Epidermal melanocyte (primary cell): ENCODE data around the gene NTSR2.

Experiments used
- DNase-seq: peaks from one replicate; pipeline ENCODE4 v3.0.0; 2011; ENCODE audit warnings: low spot score; ENCODE audit not compliant: insufficient read length

NTSR2 gene

DNA sequence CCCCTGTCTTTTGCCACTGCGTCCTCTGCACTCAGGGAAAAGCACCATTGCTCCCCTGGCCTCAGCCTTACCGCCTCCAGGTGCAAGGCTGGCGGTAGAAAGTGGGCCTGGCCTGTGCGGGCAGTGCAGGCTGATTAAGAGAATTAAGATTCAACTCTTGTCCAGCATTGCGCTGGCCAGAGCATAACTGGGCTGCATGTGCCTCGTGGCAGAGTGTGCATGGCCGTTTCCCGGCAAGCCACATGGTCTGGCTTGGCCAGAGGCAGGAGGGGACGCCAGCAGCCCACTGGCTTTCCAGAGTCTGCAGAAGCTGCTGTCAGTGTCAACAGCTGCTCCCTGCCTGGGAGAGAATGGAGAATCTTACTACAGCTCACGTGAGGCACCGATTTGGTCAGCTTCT is 12.3 kb downstream of the NTSR2 start:
- DNase-seq = no peak

DNA sequence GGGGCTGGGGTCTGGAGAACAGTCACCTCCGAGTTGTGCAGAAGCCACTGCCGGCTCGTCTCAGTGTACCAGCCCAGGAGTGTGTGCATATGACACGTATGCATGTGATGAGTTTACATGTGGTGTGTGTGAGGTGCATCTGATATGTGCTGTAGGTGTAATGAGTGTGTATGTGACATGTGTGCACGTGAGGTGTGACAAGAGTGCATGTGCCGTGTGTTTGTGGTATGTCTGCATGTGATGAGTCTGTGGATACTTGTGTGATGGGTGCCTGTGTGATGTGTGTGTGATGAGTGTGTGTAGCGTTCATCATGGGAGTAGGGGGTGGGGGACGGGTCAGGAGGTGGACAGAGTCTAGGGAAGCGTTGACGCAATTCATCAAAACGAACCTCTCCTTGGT is 12.8 kb downstream of the NTSR2 start:
- no peak for DNase-seq

DNA sequence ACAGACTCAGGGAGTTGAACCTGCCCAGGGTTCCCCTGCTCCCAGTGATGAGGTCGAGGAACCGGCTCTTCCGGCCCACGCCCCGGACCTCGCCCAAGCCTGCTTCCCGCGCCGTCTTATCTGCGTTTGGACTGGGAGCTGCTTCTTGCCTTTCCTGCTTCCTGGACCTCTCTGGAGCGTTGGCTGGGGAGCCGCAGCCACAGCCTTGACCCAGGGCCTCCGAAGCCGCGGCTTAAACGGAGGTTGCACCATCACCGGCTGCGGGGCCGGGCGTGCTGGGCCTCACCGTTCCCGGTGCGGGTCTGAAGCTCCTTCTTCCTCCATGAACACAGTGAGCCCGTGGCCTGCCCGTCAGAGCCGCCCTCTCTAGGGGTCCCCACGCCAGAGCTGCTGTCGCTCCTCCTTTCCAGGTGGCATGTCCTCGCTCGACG is 13.3 kb downstream of the NTSR2 start:
- no peak for DNase-seq

DNA sequence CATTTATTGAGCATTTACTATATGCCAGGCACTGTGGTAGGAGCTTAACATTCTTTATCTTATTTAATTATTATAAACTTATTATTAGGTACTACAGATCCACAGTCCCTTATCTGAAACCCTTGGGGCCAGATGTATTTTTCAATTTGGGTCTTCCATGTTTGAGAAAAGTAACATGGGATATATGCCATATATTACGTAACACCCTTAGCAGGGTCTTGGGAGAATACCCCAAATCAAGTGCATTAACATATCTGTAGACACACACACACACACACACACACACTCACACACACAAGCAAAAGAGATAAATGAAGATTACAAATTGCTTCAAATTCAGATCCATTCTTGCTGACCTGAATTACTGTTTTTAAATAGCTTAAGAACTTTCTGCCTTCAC is 13.7 kb downstream of the NTSR2 start:
- no peak for DNase-seq

DNA sequence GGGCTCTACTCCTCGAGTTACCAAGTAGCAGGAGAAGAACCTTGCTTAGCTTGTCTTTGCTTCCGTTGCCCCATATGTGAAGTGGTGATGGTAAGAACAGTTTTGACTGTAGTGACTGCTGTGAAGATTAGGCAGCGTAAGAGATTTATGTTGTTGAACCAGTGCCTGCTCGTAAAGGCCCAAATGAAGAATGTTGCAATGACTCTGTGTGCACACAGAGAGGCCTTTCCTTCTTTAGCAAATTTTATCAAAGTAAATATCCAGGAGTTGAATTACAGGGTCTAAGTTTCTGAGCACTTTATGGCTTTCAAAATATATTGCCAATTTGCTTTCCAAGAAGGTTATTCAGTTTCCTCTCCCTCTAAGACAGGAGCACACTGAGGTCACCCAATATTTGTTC is 14.5 kb downstream of the NTSR2 start:
- DNase-seq = no peak

DNA sequence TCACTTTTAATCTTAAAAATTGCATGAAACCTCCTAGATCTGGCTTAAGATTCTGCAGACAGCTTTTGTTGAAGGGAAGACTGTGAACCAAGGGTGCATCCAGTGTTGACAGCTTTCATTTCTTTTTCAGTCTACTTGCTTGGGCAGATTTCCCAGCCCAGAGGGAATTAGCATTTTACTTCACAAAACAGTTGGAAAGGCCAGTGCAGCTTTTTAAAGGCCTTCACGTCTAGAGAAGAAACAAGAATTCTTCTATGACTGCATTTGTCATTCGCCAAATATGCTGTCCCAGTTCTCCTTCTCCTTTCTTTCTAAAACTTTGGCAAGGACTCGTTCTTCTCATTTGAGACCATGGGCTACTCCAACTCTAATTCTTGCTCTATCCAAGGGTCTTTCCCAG is 17.4 kb downstream of the NTSR2 start:
- no peak for DNase-seq

DNA sequence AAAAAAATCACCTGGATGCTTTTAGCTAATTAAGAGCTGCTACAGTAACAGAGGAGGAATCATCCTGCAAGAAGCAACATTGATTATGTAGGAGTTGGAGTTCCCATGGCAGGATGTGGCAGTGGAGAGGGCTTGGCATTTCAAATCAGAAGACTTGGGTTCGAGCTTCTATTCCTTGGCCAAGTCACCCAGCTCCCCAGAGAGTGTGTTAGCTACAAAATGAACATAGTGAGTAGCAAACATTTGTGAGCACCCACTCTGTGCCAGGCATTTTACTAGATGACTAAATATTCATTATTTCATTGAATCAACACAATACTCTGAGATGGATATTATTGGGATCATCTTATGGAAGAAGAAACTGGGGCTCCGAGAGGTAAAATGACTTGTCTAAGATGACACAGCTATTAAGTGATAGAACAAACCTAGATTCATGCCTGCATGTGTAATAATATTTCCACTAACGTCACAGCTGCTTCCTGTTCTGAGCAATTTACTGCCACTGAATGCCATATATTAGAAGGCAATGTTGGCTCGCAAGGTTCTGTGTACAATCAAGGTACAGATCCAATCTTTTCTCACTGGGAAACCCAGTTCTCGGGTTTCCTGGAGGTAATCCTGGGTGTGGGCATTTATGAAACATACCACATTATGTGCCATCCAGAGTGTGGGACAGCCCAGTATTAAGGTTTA is 18.0 kb downstream of the NTSR2 start:
- no peak for DNase-seq

DNA sequence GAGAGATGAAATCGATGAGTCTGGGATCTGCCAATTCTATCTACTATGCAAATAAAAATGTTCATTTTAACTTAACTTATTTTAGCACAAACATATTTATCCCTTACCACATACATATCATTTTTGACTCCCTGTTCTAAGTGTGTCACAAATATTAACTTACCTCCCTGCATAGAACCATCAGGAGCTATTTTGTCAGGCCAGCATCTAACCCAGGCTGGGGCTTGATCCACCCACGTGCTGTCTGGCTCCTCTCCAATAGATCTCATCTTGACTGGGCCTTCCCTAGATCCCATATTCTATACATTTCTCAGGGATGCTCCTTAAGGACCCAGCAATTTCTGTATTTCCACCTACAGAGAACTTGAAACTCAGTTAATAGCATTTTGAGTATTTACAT is 20.9 kb downstream of the NTSR2 start:
- no peak for DNase-seq

DNA sequence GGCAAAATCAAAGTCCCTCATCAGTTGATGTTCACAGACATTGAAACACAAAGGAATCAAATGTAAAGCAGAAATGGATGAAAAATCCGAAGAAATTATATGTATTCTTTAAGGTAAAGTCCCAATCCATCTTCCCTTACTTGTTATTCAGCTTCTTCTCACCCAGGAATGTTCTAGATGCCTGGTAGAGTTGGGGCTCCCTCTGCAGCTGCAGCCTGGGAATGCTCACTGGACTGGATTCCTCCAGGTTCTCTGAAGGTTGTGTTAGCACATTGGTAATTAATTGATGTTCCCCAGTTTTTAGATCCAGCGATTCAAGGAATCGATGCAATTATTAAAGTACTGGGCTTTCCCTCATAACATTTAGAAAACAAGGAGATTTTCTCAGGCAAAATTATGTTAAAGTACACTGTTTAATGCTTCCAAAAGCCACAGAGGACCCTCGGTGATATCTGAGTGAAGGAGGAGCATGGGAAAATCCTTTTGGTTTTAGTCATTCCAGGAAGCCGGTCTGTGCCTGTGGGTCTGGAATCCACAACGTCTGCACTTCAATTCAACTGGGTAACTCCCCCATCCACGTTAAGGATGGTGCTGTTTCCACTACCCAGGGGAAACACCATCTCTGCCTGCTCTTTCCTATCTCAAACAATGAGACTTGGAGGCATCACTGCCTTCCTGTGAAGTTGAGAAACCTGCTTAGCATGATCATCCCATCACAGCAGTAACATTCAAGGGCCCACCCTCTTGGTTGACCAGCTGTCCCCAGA is 22.0 kb downstream of the NTSR2 start:
- no peak for DNase-seq

DNA sequence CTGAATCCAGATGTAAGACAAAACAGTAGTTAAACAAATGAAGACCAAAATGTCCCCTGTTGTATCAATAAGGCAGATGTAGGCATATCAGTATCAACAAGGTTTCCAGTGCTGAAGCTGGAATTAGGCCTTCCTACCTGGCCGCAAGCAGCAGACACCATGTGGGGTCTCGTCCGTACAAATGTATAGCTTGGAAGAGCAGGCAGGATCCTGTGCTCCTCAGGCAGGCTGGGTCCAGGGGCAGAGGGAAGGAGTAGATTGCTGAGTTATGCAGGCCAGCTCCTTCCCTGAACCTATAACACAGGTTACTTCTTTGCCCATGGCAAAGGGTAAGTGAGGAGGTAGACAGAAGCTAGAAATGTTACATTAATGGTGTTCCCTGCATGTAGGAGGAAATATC is 23.5 kb downstream of the NTSR2 start:
- no peak for DNase-seq

DNA sequence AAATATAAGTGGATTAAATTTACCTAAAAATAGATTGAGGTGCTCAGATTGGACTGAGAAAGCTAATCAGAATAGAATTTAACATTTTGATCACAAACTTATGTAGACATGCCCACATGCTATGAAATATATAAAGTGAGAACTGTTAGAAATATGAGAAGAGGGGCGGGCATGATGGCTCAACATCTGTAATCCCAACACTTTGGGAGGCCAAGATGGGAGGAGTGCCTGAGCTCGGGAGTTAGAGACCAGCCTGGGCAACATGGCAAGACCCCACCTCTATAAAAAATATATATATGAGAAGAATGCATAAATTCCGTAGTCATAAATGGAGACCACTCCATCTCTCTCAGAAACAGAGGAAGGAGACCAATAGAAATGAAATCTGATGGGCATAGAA is 25.7 kb downstream of the NTSR2 start:
- DNase-seq = no peak

DNA sequence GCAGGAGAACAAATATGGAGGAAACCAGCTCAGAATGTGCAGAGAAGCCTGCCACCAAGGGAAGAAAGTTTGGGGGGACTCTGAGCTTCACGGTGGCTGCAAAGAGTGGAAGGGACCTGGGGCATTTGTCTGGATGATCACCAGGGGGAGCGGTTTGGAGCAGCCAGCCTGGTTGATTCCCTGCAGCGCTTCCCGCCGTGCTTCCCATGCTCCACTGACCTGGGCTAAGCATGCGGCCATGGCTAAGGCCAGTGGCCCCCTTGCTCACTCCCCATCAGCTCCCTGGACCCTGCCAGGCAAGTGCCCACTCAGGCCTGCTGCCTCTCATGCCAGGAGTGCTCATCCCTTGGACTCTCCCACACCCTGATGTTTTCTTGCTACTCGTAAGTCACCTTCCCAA is 27.0 kb downstream of the NTSR2 start:
- no peak for DNase-seq

DNA sequence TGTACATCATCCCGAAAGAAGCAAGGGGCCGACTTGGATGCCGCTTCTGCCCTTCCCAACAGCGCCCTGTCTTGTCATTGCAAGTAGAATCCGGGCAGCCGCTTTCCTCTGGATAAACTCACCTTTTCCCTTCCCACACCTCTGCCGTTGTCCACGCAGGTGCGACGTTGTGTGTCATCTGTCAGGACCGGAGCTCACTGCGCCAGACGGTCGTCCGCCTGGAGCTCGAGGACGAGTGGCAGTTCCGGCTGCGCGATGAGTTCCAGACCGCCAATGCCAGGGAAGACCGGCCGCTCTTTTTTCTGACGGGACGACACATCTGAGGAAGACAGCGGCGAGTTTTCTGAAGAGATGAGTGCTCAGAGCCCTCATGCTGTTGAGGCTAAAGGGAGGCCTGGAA is 29.9 kb downstream of the NTSR2 start:
- DNase-seq = no peak

DNA sequence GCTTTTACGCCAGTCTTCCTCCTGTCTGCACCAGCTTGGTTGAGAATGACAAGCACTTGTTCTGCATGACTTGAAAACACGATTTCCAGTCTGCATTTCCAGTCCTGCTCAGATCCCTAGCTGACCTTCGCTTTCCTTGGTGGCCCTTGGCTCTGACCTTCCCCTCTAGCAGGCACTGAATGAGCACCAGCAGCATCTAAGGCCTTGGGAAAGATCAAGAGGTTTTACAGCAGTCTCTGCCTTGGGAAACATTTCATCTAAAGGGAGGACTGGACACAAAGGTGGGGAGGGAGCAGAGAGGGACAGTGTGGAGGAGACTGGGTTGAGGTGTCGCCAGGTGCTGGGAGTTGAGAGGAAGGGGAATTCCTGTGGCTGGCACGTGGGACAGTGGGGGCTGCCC is 30.5 kb downstream of the NTSR2 start:
- no peak for DNase-seq

DNA sequence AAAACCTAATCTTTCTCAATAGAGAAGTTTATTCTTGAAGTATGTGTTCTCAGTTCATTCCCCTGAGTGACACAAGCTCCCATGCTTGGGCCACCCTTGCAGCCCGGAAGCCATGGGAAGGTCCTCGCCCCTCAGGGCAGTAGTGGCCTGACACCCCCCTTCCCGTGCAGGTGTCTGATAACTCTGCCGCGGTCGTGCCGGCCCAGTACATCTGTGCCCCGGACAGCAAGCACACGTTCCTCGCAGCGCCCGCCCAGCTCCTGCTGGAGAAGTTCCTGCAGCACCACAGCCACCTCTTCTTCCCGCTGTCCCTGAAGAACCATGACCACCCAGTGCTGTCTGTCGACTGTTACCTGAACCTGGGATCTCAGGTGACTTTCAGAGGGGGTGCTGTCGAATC is 32.4 kb downstream of the NTSR2 start:
- DNase-seq = no peak

DNA sequence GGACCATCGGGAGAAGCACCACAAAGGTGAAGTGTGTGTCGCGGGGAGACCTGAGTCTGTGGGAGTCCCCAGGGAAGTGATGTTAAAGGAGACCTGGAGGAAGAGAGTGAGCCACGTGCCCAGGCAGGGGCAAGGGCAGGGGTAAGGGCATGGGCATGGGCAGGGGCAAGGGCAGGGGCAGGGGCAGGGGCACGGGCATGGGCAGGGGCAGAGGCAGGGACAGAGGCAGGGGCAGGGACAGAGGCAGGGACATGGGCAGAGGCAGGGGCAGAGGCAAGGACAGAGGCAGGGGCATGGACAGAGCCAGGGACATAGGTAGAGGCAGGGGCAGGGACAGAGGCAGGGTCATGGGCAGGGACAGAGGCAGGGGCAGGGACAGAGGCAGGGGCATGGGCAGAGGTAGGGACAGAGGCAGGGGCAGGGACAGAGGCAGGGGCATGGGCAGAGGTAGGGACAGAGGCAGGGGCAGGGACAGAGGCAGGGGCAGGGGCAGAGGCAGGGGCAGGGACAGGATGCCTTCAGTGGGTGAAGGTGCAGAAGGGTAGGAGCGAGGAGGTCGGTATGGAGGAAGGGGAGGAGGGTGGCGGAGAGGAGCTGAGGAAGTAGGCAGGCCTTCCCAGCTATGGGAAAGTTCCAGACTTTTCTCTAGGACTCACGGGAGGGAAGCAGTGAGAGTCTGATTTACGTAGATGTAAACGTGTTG is 33.3 kb downstream of the NTSR2 start:
- no peak for DNase-seq

DNA sequence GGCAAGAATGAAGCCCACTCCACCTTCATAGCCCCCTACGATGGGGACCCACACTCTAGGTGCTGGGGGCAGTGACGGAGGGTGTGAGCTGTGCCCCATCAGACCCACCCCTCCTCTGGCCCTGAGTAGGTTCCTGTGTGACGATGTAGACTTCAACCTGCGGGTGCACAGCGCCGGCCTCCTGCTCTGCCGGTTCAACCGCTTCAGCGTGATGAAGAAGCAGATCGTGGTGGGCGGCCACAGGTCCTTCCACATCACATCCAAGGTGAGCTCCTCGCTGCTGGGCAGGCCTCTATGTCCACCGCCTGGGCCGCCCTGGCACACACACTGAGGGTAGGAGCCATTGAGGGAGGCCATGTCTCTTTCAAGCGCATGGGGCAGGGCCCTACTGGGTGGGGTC is 34.9 kb downstream of the NTSR2 start:
- no peak for DNase-seq

DNA sequence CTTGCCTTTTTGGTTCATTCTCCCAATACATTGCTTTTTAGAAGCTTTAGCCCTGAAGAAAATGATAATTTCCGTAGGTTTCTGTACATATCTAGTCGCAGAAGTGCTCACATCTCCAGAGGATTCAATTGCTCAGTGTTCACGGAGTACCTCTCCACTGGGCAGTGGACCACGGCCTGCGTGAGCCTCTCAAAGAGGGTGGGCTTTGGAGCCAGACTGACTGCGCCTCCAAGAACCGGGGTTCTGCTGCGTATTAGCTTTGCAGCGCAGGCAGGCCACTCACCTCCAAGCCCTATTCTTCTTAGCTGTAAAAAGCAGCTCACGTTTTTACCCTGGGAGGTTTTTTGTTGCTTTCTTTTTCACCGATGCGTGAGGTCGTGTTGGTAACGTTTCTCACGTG is 35.4 kb downstream of the NTSR2 start:
- DNase-seq = no peak

DNA sequence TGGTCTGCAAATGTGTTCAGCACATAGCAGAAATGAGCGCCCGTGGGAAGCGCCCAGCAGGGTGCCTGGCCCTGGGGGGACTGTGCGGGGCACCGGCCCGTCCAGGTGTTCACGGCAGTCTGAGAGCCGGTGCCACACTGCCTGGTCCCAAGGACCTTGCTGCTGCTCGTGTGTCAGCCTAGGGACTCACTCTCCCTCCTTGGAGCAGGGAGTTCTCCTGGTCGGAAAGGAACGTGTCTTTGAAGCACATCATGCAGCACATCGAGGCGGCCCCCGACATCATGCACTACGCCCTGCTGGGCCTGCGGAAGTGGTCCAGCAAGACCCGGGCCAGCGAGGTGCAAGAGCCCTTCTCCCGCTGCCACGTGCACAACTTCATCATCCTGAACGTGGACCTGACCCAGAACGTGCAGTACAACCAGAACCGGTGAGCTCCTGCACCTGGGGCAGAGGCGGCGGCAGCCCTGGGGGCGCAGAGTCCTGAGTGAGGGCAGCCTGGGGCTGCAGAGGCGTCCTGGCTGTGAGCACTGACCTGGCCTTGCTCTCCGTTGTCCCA is 36.0 kb downstream of the NTSR2 start:
- DNase-seq = no peak

DNA sequence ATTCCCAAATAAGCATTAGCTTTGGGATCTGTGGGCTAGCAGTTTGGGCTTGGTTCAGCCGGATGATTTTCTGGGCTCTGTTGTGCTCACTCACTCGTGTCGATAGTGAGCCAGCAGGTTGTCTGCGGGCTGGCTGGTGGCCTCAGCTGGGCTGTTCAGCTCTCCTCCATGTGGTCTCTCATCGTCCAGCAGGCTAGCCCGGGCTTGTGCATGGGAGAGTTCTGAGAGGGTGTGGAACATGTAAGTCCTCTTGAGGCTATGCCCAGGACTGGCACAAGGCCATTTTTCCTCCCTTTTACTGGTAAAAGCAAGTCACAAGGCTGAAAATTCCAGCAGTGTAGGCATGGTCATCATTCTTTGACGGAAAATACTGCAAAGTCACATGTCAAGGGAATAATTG is 38.5 kb downstream of the NTSR2 start:
- DNase-seq = no peak

DNA sequence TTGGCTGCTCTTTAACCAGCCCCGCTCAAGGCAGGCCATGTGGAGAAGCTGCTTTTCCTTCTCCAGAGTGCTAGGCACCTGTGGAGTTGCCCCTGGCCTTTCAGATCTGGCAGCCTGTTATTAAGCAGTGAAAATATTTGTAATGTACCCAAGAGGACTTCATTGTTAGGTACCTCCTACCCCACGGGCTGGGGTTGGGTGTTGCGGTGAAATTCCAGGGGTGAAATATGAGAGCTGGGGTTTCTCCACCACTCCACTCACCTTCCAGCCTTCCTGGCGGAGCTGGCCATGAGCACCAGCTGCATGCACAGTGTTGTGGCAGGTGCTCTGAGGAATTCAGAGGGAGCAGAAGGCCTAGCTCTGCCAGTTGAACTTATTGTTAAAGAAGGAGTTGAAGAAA is 39.1 kb downstream of the NTSR2 start:
- DNase-seq = no peak

DNA sequence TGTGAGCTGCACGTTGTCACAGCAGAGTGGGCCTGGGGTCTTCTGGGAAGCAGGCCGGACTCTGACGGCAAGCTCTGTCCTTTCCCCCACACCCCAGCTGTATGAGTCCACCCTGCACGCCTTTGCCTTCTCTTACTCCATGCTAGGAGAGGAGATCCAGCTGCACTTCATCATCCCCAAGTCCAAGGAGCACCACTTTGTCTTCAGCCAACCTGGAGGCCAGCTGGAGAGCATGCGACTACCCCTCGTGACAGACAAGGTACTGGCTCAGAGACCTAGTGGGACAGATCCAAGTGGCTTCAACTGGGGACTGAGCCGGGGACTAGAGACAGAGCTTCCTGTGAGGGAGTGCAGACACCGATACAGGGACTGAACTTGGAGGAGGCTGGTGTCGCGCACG is 40.1 kb downstream of the NTSR2 start:
- DNase-seq = no peak
